ENCODE results near the gene ALDH1A2. TPM values are rescaled to one million over a fixed set of nuclear protein-coding genes. Genes with fewer than 3 reads are reported as not detected.

Gene ALDH1A2
- total and polyA plus RNA-seq, 4 experiments from 2014 or later, result 0.15 to 0.83 TPM; not detected in 2

GRCh38 chr15:57903626-57904025 is 161.9 kb downstream of the ALDH1A2 start:
- peaks cover 9 to 11% of the 10 kb centered on the region in 2 donors for H3K27me3 Mint-ChIP-seq
- ChIA-PET POLR2A (ENCODE audit: partially characterized antibody) (no interaction called here), CTCF (ENCODE audit: partially characterized antibody) (no interaction called here)
- no peak overlapping the region for H3K4me3 Mint-ChIP-seq
- intact Hi-C loops (cut with micrococcal nuclease), result no loop called here
- H3K27ac Mint-ChIP-seq, result no peak overlapping the region
- H3K27me3 ChIP-seq (ENCODE audit: insufficient read depth, low read length), result no peaks in the 10 kb centered on the region
- no peak overlapping the region for H3K27ac ChIP-seq (ENCODE audit: low read depth, low read length)
- no peaks in the 10 kb centered on the region for H3K36me3 Mint-ChIP-seq
- DNase-seq, result no peak
- H3K9me3 ChIP-seq (ENCODE audit: control insufficient read depth in 1 of 2, low read length in 2 of 2), result no peaks in the 10 kb centered on the region
- peaks cover 0 to 6% (median 0%) of the 10 kb centered on the region in 8 donors for H3K9me3 Mint-ChIP-seq
- no peaks in the 10 kb centered on the region for H3K4me1 ChIP-seq (ENCODE audit: insufficient read depth, low read length)
- H3K4me1 Mint-ChIP-seq, result no peaks in the 10 kb centered on the region
- H3K4me3 ChIP-seq (ENCODE audit: low read length in 2 of 2), result no peak overlapping the region
- no peaks in the 10 kb centered on the region for H3K36me3 ChIP-seq (ENCODE audit: insufficient read depth, low read length)

Other genes starting within 250 kb of the ALDH1A2 start
- under 1 TPM; 0.32 to 0.50 TPM for gene AQP9, start 72.7 kb upstream of the ALDH1A2 start, total RNA-seq
- gene AQP9, start 72.7 kb upstream of the ALDH1A2 start, polyA plus RNA-seq, result not detected

Data from CD4-positive, alpha-beta memory T cell (primary cell).